IPS DF 6.9 (cell line): ENCODE data around the gene SIX6.
"Not testable (repeated sequence)": the region's sequence is repeated elsewhere in the genome, so short reads cannot be mapped to it uniquely, and the experiment has no call there.

Experiments
- DNase-seq: peaks from one replicate; pipeline ENCODE4 v3.0.0-alpha.2; 2013; ENCODE audit warnings: low read depth, low spot score
- H3K27ac ChIP-seq: one replicate; pipeline ENCODE4 v1.5.1; 2013; ENCODE audit warnings: low read length, control low read depth
- H3K27me3 ChIP-seq: 2 replicates; pipeline ENCODE4 v1.6.1; 2013; ENCODE audit warnings: mild to moderate bottlenecking, low read length; ENCODE audit not compliant: control insufficient read depth, insufficient read depth
- H3K36me3 ChIP-seq: 2 replicates; pipeline ENCODE4 v1.6.1; 2013; ENCODE audit warnings: low read length; ENCODE audit not compliant: control insufficient read depth, insufficient read depth
- H3K4me1 ChIP-seq: 2 replicates; pipeline ENCODE4 v1.6.1; 2013; ENCODE audit warnings: low read length; ENCODE audit not compliant: control insufficient read depth, insufficient read depth
- H3K4me3 ChIP-seq: 2 replicates; pipeline ENCODE4 v1.5.1; 2013; ENCODE audit warnings: mild to moderate bottlenecking, low read length
- H3K9me3 ChIP-seq: 2 replicates; pipeline ENCODE4 v1.6.1; 2013; ENCODE audit warnings: low read length, inconsistent platforms; ENCODE audit not compliant: control insufficient read depth, insufficient read depth
- WGBS: extraction: QIAGEN DNeasy Blood & Tissue Kit; methylation state at CpG from one replicate; pipeline ENCODE4 v1.1.7; 2013; ENCODE audit warnings: mixed read lengths, missing lambda C conversion rate; ENCODE audit not compliant: insufficient read length, insufficient coverage; 5-methylcytosine and 5-hydroxymethylcytosine counted together

Gene SIX6

DNA sequence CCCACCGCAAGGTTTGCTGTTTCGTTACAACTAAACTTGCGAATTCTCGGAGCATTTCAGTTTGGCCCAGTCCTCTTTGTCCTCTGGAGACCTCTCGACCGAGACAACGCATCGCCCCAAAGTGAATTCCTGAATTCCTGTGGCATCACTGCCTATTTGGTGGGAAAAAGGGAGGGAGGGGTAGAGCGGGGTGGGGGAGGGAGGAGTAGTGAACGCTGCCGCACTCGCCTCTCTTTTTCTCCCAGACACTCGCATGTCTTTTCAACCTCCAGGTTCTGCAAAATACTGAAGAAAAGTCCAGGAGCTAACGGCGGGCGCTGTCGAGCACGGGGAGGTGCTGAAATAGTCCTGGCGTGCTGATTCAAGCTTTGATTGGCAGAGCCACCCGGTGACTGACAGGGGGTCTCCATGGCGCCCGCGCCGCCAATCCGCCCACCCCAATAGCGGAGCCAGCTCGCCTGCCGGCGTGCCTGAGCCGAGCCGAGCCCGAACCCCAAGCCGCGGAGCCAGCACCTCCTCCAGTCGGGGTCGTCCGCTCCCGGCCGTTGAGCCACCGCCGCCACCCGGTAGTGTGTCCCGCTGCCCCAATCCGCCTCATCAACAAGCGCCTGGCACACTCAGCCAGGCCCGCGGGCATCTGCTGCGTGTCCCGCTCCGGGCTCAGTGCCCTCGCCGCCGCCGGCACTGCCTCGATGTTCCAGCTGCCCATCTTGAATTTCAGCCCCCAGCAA lies at the start of gene SIX6:
SIX6 (plus strand) TSS at position 440 of the 731 bp plus-strand sequence; CDS start at position 693, 253 bp downstream.
- WGBS = no CpG with 5 or more reads among the region's 55 CpGs
- no peak for DNase-seq
- peaks cover 76% of the 10 kb centered on the region for H3K27me3 ChIP-seq
- no peak within 1 kb of the TSS for H3K27ac ChIP-seq
- peak within 1 kb of the TSS; percentile 17; the same call in 1 of the 2 replicates for H3K4me3 ChIP-seq
- H3K9me3 ChIP-seq = no peaks in the 10 kb centered on the region
- H3K36me3 ChIP-seq = no peaks in the 10 kb centered on the region
- H3K4me1 ChIP-seq = peaks cover 7% of the 10 kb centered on the region; the same call in 1 of the 2 replicates

GRCh38 chr14:60480248-60480647 lies 28.7 kb upstream of the SIX6 start:
- not testable (repeated sequence) for DNase-seq, H3K36me3 ChIP-seq, H3K27me3 ChIP-seq, H3K4me3 ChIP-seq, H3K27ac ChIP-seq, H3K9me3 ChIP-seq, H3K4me1 ChIP-seq
- WGBS = no CpG with 5 or more reads among the region's 7 CpGs

GRCh38 chr14:60482743-60483142 lies 26.2 kb upstream of the SIX6 start:
- Histone ChIP-seq H3K27me3 (peaks cover 3% of the 10 kb centered on the region; the same call in 1 of the 2 replicates), H3K36me3 (no peaks in the 10 kb centered on the region), H3K9me3 (no peaks in the 10 kb centered on the region), H3K4me1 (no peaks in the 10 kb centered on the region), H3K4me3 (no peak overlapping the region), H3K27ac (no peak overlapping the region)
- DNase-seq = no peak
- WGBS = no CpG with 5 or more reads among the region's 1 CpG

DNA sequence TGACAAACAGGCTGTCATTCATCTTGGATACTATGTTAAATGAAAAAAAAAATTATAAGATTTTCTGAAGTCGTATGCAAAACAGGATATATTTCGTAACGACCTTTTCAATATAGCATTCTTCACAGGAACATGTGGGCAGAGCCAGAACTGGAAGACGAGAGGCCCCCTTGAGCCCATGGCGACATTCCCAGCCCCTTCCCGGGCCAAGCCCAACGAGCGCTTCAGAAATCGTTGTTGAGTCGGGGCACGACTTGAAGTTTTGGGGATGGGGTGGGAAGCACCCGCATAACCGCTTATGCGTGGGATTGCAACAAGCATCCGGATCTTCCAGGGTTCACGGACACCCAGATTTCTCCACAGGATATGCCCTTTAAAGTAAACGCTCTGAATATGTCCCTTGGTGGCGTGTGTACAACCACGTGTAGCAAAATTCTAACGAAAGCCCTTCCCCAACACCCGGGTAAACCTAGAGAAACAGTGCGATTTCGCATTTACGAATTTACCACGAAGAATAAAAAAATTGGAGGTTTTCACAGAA lies 23.8 kb upstream of the SIX6 start:
- Histone ChIP-seq H3K4me1 (no peaks in the 10 kb centered on the region), H3K9me3 (no peaks in the 10 kb centered on the region), H3K36me3 (no peaks in the 10 kb centered on the region), H3K27me3 (peaks cover 3% of the 10 kb centered on the region; the same call in 1 of the 2 replicates), H3K4me3 (peak overlapping the region; percentile 53), H3K27ac (no peak overlapping the region)
- no CpG with 5 or more reads among the region's 25 CpGs for WGBS
- DNase-seq = no peak

DNA sequence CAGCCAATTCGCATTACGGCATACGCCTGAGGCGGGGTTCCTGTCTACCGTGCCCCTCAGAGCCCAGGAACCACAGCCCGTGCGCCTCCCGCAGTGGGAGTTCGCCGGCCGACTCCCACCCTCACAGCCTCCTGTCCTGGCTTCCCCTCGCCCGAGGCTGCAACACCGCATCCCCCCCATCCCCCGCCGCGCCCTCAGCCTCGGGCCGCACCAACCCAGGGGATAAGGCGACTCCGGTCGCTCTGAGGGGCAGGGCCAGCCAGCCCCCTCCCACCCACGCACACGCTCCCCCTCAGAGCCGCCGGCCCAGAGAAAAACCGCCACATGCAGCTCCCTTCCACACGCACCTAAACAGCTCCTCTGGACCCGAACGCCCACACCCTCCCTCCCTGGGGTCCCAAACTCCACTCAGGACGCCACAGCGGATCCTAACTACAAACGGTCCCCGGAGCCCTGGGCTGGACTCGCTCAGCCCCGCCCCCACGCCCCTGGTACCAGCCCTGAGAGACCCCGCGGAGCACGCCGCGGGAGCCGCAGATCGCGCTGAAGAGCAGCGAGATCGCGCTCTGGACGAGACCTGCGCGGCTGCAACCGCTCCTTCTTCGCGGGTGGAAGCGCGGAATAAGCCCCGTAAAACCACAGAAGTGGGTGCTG lies 23.2 kb upstream of the SIX6 start, which contains the start of gene C14orf39:
C14orf39 (minus strand) TSS at position 466 of the 654 bp plus-strand sequence. CDS start 985 bp downstream, outside the sequence.
- no peak within 1 kb of the TSS for H3K27ac ChIP-seq

DNA sequence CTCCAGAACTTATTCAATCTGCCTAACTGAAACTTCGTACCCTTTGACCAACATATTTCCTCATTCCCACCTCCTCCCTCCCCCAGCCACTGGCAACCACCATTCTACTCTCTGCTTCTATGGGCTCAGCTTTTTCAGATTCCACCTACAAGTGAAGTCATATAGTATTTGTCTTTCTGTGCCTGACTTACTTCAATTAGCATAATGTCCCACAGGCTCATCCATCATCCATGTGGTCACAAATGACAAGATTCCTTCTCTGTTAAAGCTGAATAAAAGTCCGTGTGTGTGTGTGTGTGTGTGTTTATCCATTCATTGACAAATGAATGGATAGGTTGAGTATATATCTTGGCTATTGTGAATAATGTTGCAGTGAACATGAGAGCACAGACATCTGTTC lies 21.7 kb upstream of the SIX6 start:
- H3K4me3 ChIP-seq = no peak overlapping the region
- no peak for DNase-seq
- H3K36me3 ChIP-seq = no peaks in the 10 kb centered on the region
- H3K4me1 ChIP-seq = no peaks in the 10 kb centered on the region
- H3K27ac ChIP-seq = no peak overlapping the region
- H3K27me3 ChIP-seq = peaks cover 3% of the 10 kb centered on the region; the same call in 1 of the 2 replicates
- WGBS = no CpG with 5 or more reads among the region's 2 CpGs
- H3K9me3 ChIP-seq = no peaks in the 10 kb centered on the region

More for the DNA sequence above, 23.2 kb upstream of the SIX6 start, which contains the start of gene C14orf39:
- Histone ChIP-seq H3K4me3 (peak within 1 kb of the TSS; percentile 53), H3K4me1 (no peaks in the 10 kb centered on the region), H3K27me3 (peaks cover 3% of the 10 kb centered on the region; the same call in 1 of the 2 replicates), H3K9me3 (no peaks in the 10 kb centered on the region), H3K36me3 (no peaks in the 10 kb centered on the region)
- DNase-seq = no peak
- WGBS = no CpG with 5 or more reads among the region's 57 CpGs

- no peaks in the 10 kb centered on the region for H3K4me1 ChIP-seq
- H3K36me3 ChIP-seq = no peaks in the 10 kb centered on the region
- peaks cover 3% of the 10 kb centered on the region; the same call in 1 of the 2 replicates for H3K27me3 ChIP-seq
- H3K9me3 ChIP-seq = no peaks in the 10 kb centered on the region
- no peak overlapping the region for H3K27ac ChIP-seq
- no peak for DNase-seq
- no peak overlapping the region for H3K4me3 ChIP-seq
Observed at GRCh38 chr14:60488175-60488574, 20.8 kb upstream of the SIX6 start.

DNA sequence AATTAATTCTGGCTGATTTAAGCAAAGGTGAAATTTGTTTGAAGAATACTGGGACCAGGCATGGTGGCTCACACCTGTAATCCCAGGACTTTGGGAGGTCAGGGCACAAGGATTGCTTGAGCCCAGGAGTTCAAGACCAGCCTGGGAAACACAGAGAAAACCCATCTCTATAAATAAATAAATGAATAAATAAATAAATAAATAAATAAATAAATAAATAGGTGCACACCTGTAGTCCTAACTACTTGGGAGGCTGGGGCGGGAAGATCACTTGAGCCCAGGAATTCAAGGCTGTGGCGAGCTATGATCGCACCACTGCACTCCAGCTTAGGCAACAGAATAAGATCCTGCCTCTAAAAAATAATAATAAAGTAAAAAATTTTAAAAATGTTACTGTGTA lies 18.7 kb upstream of the SIX6 start:
- peaks cover under 1% of the 10 kb centered on the region; the same call in 1 of the 2 replicates for H3K27me3 ChIP-seq
- DNase-seq = no peak
- no CpG with 5 or more reads among the region's 3 CpGs for WGBS
- no peaks in the 10 kb centered on the region for H3K4me1 ChIP-seq
- H3K9me3 ChIP-seq = no peaks in the 10 kb centered on the region
- no peak overlapping the region for H3K4me3 ChIP-seq
- no peaks in the 10 kb centered on the region for H3K36me3 ChIP-seq
- no peak overlapping the region for H3K27ac ChIP-seq

- DNase-seq = no peak
- Histone ChIP-seq H3K36me3 (no peaks in the 10 kb centered on the region), H3K4me1 (no peaks in the 10 kb centered on the region), H3K27ac (no peak overlapping the region), H3K4me3 (no peak overlapping the region), H3K27me3 (no peaks in the 10 kb centered on the region; the same call in 1 of the 2 replicates), H3K9me3 (no peaks in the 10 kb centered on the region)
- WGBS = no CpG with 5 or more reads among the region's 1 CpG
Observed at GRCh38 chr14:60495946-60496345, 13.0 kb upstream of the SIX6 start.

DNA sequence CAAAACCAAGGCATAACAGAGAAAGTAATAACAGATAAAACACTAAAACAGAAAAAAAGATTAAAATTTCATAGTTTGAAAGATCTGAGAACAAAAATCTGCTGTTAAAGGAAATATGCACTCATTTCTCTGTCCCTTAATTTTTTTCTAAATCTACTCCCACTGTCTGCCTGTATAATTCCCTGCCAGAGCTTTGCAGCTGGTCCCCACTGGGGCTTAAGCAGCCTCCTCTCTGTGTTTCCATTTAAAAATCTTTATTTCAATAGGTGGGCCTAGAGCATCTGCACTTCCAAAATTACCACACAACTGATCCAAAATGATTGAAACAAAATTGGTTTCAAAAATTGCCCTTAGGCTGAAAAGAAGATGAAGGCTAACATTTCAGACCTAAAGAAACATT lies 6.4 kb upstream of the SIX6 start:
- no peak overlapping the region for H3K27ac ChIP-seq
- DNase-seq = no peak

More for the DNA sequence above, 6.4 kb upstream of the SIX6 start:
- no peaks in the 10 kb centered on the region for H3K36me3 ChIP-seq
- H3K27me3 ChIP-seq = peaks cover 25% of the 10 kb centered on the region
- no peaks in the 10 kb centered on the region for H3K4me1 ChIP-seq
- H3K9me3 ChIP-seq = no peaks in the 10 kb centered on the region
- H3K4me3 ChIP-seq = no peak overlapping the region
